ENCODE measurements around the gene CARS1. TPM values are rescaled to one million over a fixed set of nuclear protein-coding genes. Genes with fewer than 3 reads are reported as not detected.

CARS1 gene
- total and polyA plus RNA-seq, 2 of the 4 experiments (the other 2 are of a cell fraction) = 72.7 to 78.3 TPM

DNA sequence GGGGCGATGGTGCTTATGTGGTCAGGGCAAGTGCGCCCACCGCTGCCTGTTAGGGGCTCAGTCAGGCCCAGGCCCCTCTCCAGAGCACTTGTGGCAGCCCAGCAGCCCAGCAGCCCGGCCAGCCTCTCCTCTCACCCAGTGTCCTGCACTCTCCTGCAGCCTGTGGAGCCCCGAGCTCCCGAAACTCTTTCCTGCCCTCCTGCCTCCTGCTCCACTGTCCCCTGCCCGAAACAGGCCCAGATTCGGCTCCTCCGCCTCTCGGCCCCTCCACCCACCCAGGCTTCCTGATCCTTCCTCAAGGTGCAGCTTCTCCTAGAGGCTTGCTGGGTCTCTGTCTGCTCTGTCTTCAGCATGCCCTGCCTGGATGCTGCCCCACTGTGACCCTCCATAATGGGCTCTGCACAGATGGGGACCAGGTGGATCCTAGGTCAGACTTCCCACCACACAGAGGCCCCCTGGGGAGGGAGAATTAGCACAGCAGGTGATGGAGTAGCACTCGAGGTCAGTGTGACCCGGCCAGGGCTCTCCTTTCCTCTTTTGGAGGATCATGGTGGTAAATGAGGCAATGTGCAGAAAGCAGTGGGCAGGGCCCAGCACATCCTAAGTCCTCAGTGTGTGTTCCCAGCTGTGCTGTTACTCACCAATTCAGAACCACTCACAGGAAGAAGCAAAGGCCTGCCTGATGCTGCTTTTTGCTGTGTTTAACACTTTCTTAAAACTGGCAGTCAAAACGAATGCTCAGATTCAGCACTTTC is 46.5 kb downstream of the CARS1 start:
- Histone ChIP-seq H4K8ac (ENCODE audit: low read depth in 2 of 2, low read length in 2 of 2) (no peak overlapping the region), H4K91ac (ENCODE audit: insufficient read depth, low read depth, low read length) (no peak overlapping the region), H3K18ac (ENCODE audit: low read depth, low read length) (no peak overlapping the region), H3K9me1 (ENCODE audit: insufficient read depth, low read length) (no peaks in the 10 kb centered on the region; the same call in 1 of the 2 replicates), H4K20me1 (ENCODE audit: insufficient read depth, low read length) (peaks cover 39% of the 10 kb centered on the region), H3K4ac (ENCODE audit: low read depth, low read length) (no peak overlapping the region), H3K23ac (ENCODE audit: low read depth, low read length) (no peak overlapping the region), H3K9me3 (ENCODE audit: control insufficient read depth, insufficient read depth, low read length) (no peaks in the 10 kb centered on the region), H3K4me2 (ENCODE audit: low read depth, low read length) (no peak overlapping the region), H2BK120ac (ENCODE audit: low read depth, low read length) (no peak overlapping the region), H3K14ac (replicated peaks; ENCODE audit: low read depth, low read length) (no peak overlapping the region), H3K36me3 (ENCODE audit: control insufficient read depth, insufficient read depth, low read length) (peaks cover 81% of the 10 kb centered on the region), H3K79me1 (ENCODE audit: low read depth in 1 of 2, low read length in 2 of 2) (peaks cover 5 to 28% of the 10 kb centered on the region in 2 experiments; a peak in 3 of 4 replicates), H2AK9ac (replicated peaks; ENCODE audit: low read depth, low read length, poor library complexity) (no peak overlapping the region), H2BK15ac (ENCODE audit: low read depth, low read length) (no peak overlapping the region), H3K9ac (ENCODE audit: low read depth, low read length) (no peak overlapping the region), H3K4me3 (ENCODE audit: insufficient read depth, low read depth, low read length) (no peak overlapping the region), H2AK5ac (ENCODE audit: low read depth, low read length) (no peak overlapping the region), H4K5ac (ENCODE audit: low read depth, low read length) (no peak overlapping the region), H3K27me3 (ENCODE audit: control insufficient read depth, insufficient read depth, low read length) (no peaks in the 10 kb centered on the region), H3K4me1 (ENCODE audit: control insufficient read depth, insufficient read depth, low read length) (peaks cover 12% of the 10 kb centered on the region; the same call in 1 of the 2 replicates), H2AFZ (replicated peaks; ENCODE audit: low read length, poor library complexity) (no peak overlapping the region), H2BK20ac (ENCODE audit: low read depth, low read length) (no peak overlapping the region), H3K56ac (ENCODE audit: extremely low read depth, insufficient read depth, low read length) (no peak overlapping the region), H2BK5ac (ENCODE audit: low read depth, low read length, poor library complexity, severe bottlenecking) (no peak overlapping the region), H3K27ac (ENCODE audit: insufficient read depth, low read length) (no peak overlapping the region)
- 95% methylated on average over 11 of the region's 13 CpGs; no CpG with 5 or more reads in 1 of the 2 experiments for WGBS, 2 experiments (ENCODE audit: extremely low coverage in 2 of 2, insufficient read length in 1 of 2)
- no peak for DNase-seq
- TF ChIP-seq CEBPB (IDR thresholded peaks at IDR 0.05; ENCODE audit: low read depth, low read length) (no peak), POLR2A (IDR thresholded peaks at IDR 0.05; ENCODE audit: low read depth, low read length) (no peak), NFE2L2 (IDR thresholded peaks at IDR 0.05; ENCODE audit: low read depth, low read length) (no peak), RFX5 (IDR thresholded peaks at IDR 0.05; ENCODE audit: low read depth, low read length) (no peak), CHD1 (IDR thresholded peaks at IDR 0.05; ENCODE audit: low read depth, low read length) (no peak), BHLHE40 (IDR thresholded peaks at IDR 0.05; ENCODE audit: low read depth, low read length) (no peak), SMC3 (IDR thresholded peaks at IDR 0.05; ENCODE audit: low read depth, low read length) (no peak), MAFK (IDR thresholded peaks at IDR 0.05; ENCODE audit: low read depth, low read length) (no peak), FOS (IDR thresholded peaks at IDR 0.05; ENCODE audit: low read depth, low read length) (no peak), MAZ (IDR thresholded peaks at IDR 0.05; ENCODE audit: borderline replicate concordance, low read depth, low read length) (no peak), RCOR1 (IDR thresholded peaks at IDR 0.05; ENCODE audit: insufficient replicate concordance, low read length) (no peak), MXI1 (IDR thresholded peaks at IDR 0.05; ENCODE audit: borderline replicate concordance, low read depth, low read length) (no peak), RAD21 (IDR thresholded peaks at IDR 0.05; ENCODE audit: low read length) (no peak)
- TF ChIP-seq, protein P1, sequence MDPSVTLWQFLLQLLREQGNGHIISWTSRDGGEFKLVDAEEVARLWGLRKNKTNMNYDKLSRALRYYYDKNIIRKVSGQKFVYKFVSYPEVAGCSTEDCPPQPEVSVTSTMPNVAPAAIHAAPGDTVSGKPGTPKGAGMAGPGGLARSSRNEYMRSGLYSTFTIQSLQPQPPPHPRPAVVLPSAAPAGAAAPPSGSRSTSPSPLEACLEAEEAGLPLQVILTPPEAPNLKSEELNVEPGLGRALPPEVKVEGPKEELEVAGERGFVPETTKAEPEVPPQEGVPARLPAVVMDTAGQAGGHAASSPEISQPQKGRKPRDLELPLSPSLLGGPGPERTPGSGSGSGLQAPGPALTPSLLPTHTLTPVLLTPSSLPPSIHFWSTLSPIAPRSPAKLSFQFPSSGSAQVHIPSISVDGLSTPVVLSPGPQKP (IDR thresholded peaks at IDR 0.05; ENCODE audit: borderline replicate concordance, low read depth, low read length) = no peak
- TF ChIP-seq, protein P2, sequence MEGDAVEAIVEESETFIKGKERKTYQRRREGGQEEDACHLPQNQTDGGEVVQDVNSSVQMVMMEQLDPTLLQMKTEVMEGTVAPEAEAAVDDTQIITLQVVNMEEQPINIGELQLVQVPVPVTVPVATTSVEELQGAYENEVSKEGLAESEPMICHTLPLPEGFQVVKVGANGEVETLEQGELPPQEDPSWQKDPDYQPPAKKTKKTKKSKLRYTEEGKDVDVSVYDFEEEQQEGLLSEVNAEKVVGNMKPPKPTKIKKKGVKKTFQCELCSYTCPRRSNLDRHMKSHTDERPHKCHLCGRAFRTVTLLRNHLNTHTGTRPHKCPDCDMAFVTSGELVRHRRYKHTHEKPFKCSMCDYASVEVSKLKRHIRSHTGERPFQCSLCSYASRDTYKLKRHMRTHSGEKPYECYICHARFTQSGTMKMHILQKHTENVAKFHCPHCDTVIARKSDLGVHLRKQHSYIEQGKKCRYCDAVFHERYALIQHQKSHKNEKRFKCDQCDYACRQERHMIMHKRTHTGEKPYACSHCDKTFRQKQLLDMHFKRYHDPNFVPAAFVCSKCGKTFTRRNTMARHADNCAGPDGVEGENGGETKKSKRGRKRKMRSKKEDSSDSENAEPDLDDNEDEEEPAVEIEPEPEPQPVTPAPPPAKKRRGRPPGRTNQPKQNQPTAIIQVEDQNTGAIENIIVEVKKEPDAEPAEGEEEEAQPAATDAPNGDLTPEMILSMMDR (conservative IDR thresholded peaks at IDR 0.05; ENCODE audit: low read depth, low read length) = no peak
- TF ChIP-seq, protein P3, sequence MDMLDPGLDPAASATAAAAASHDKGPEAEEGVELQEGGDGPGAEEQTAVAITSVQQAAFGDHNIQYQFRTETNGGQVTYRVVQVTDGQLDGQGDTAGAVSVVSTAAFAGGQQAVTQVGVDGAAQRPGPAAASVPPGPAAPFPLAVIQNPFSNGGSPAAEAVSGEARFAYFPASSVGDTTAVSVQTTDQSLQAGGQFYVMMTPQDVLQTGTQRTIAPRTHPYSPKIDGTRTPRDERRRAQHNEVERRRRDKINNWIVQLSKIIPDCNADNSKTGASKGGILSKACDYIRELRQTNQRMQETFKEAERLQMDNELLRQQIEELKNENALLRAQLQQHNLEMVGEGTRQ (IDR thresholded peaks at IDR 0.05; ENCODE audit: low read depth, low read length) = no peak
- no peak for ATAC-seq (ENCODE audit: low read depth)
- in situ Hi-C loops (cut with MboI; ENCODE audit: low sequenced_read_pairs) = no loop called here
- ChIA-PET POLR2A (ENCODE audit: unreplicated experiment) (no interaction called here), CTCF (no interaction called here)
- intact Hi-C loops (cut with micrococcal nuclease) = no loop called here
- dilution Hi-C loops (cut with HindIII; ENCODE audit: low sequenced_read_pairs, unreplicated experiment) = no loop called here
- BruUV-seq (replicated peaks) = no TSS peak

Data from IMR-90 (cell line).